ENCODE data around the gene UMODL1. TPM values are rescaled to one million over a fixed set of nuclear protein-coding genes. Genes with fewer than 3 reads are reported as not detected.

UMODL1 gene
- total RNA-seq, 1 experiment from 2014 or later, result not detected

GRCh38 chr21:42153046-42153686, 82.0 kb downstream of the UMODL1 start:
- in situ Hi-C loops (cut with HindIII; ENCODE audit: low sequenced_read_pairs), result no loop called here
- DNase-seq (ENCODE audit: low spot score), result no peak

DNA sequence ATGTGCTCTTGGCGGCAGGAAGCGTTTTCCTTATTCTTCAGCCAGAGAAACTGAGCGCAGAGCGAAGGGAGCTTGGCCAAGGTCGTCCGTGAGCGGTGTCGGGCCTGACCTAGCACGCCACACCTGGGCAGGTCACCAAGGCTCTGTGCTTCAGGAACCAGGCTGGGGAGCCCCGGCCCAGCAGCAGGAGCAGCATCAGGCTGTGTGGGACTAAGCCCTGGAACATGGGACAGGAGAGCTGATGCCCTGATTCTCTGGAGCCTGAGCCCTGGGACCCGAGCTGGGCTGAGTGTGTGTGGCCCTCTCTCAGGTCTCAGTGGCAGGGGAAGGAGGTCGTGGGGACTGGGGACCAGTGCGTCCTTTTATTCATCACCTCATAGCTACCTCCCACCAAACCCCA, 82.6 kb downstream of the UMODL1 start:
- no peak for DNase-seq (ENCODE audit: low spot score)
- in situ Hi-C loops (cut with HindIII; ENCODE audit: low sequenced_read_pairs), result no loop called here

- in situ Hi-C loops (cut with HindIII; ENCODE audit: low sequenced_read_pairs), result no loop called here
- DNase-seq (ENCODE audit: low spot score), result no peak
These were observed 83.3 kb downstream of the UMODL1 start for GRCh38 chr21:42154237-42155044.

DNA sequence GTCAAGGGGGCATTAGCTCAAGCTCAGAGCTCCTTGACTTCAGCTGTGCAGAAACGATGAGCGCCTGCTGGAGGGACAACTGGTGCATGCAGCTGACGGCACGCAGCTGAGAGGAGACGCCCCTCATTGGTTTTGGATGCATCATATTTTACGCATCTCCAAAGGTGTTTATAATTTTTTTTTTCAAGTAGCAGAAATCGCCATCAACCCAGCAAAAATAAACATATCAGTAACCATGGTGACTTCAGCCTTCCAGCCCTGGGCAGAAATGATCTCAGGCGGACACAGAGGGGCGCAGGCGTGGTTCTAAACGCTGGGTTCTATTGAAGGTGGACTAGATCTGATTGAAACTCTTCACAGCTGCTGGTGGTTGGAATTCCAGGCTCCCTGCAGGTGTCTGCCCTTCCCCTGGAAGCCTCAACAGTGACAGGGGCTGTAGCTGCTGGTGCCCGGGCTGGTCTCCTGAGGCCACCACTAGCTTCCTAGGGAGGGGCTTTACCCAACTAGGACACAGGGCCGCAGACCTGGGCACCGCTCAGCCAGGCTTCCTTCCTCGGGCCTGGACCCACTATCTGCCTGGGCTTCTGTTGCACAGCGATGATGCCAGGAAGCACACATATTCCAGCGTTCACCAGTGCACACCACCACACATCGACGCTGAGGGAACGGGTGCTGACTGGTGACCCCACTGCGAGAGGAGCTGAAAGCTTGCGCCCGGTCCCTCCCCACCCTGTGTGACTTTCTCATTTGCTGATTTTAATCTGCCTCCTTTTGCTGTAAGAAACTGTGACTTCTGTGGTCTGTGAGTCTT, 84.1 kb downstream of the UMODL1 start:
- in situ Hi-C loops (cut with HindIII; ENCODE audit: low sequenced_read_pairs), result no loop called here
- no peak for DNase-seq (ENCODE audit: low spot score)

DNA sequence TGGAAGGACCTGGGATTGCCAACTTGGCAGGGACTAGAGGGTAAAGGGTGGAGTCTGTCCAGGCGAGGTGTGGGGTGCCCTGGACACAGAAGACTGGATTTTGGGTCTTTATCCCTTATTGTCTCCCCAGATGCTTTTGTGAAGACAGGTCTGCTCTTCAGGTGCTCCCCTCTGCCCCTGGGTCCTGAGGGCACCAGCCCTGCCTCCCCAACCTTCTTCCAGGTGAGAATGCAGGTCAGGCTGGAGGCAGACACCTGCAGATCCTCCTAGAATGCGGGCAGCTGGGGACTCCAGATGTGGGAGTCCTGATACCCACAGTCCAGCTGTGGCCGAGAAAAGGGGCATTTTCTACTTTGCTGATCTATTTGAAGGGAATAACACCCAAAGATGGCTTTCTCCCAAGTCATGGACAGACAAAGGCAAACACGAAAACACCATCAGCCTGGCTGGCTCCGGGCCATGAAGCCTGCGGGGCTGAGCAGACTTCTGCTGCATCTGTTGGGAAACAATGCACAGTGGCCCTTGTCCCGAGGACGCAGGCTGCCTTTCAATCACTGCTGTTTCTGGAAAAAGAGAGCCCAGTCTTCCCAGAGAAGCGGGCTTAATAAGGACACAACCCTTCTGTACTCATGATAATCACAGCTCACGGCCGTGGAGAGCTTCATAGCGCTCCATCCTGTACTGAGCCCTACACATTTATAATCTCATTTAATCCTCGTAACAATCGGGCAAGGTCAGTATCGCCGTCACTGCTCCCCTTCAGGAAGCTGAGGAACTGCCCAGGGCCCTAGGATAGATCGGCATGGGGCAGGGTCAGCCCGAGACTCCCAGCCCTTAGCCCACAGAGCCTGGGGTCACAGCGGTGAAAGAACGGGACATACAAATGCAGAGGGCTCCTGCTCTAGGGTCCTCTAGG, 85.8 kb downstream of the UMODL1 start:
- in situ Hi-C loops (cut with HindIII; ENCODE audit: low sequenced_read_pairs), result no loop called here
- peak; percentile 23 for DNase-seq (ENCODE audit: low spot score)

- in situ Hi-C loops (cut with HindIII; ENCODE audit: low sequenced_read_pairs), result no loop called here
- DNase-seq (ENCODE audit: low spot score), result no peak
These were observed 86.6 kb downstream of the UMODL1 start for GRCh38 chr21:42157606-42158310.

GRCh38 chr21:42158846-42159245, 87.7 kb downstream of the UMODL1 start:
- in situ Hi-C loops (cut with HindIII; ENCODE audit: low sequenced_read_pairs), result no loop called here

GRCh38 chr21:42159560-42160110, 88.5 kb downstream of the UMODL1 start:
- no peak for DNase-seq (ENCODE audit: low spot score)
- in situ Hi-C loops (cut with HindIII; ENCODE audit: low sequenced_read_pairs), result no loop called here

More at GRCh38 chr21:42158846-42159245, 87.7 kb downstream of the UMODL1 start:
- DNase-seq (ENCODE audit: low spot score), result no peak

- no peak for DNase-seq (ENCODE audit: low spot score)
- in situ Hi-C loops (cut with HindIII; ENCODE audit: low sequenced_read_pairs), result no loop called here
These were observed 89.1 kb downstream of the UMODL1 start for GRCh38 chr21:42160111-42160721.

DNA sequence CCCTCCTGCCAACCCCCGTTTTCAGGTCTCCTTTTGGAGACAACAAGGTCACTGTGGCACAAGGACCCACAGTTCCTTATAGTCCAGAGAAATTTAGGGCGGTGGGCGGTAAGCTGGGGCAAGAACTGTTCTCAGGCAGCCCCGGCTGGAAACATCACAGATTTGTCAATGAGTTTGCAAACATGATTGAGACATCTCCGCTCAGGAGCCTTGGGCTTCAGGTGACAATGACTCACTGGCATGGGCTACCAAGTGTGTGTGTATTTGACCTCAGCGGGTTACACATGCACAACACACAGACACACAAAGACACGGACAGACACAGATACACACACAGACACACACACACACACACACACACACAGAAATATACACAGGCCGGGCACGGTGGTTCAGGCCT, 89.6 kb downstream of the UMODL1 start:
- in situ Hi-C loops (cut with HindIII; ENCODE audit: low sequenced_read_pairs), result no loop called here
- DNase-seq (ENCODE audit: low spot score), result no peak

GRCh38 chr21:42161401-42161955, 90.4 kb downstream of the UMODL1 start:
- no peak for DNase-seq (ENCODE audit: low spot score)
- in situ Hi-C loops (cut with HindIII; ENCODE audit: low sequenced_read_pairs), result no loop called here

DNA sequence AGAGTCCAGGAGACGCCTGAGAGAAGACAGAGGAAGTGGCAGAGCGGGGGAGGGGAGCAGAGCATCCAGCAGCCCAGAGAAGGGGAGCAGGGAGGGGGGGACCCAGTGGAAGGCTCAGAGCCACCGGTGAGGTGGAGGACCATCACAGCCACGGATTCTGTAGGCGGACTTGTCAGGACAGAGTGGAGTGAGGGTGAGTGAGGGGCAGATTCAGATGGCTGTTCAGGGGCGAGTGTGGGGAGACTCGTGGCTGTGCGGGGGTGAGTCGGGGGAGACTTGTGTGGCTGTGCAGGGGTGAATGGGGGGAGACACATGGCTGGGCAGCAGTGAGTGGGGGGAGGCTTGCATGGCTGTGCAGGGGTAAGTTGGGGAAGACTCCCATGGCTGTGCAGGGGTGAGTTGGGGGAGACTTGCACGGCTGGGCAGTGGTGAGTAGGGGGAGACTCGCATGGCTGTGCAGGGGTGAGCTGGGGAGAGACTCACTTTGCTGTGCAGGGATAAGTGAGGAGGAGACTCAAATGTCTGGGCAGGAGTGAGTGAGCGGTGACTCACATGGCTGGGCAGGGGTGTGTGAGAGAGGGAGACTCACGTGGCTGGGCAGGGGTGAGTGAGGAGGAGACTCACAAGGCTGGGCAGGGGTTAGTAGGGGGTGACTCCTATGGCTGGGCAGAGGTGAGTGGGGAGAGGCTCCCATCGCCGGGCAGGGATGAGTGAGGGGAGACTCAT, 91.0 kb downstream of the UMODL1 start:
- no peak for DNase-seq (ENCODE audit: low spot score)
- in situ Hi-C loops (cut with HindIII; ENCODE audit: low sequenced_read_pairs), result no loop called here

DNA sequence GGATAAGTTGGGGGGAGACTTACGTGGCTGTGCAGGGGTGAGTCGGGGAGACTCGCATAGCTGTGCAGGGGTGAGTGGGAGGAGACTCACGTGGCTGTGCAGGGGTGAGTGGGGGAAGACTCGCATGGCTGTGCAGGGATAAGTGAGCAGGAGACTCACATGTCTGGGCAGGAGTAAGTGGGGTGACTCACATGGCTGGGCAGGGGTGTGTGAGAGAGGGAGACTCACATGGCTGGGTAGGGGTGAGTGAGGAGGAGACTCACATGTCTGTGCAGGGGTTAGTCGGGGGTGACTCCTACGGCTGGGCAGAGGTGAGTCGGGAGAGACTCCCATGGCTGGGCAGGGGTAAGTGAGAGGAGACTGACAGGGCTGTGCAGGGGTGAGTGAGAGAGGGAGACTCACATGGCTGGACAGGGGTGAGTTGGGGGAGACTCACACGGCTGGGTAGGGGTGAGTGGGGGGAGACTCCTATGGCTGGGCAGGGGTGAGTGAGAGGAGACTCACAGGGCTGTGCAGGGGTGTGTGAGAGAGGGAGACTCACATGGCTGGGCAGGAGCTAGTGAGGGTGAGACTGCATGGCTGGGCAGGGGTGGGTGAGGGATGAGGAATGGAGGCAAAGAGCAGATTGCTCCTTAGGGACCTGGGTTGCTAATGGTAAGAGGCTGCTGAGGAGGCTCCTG, 91.9 kb downstream of the UMODL1 start:
- in situ Hi-C loops (cut with HindIII; ENCODE audit: low sequenced_read_pairs), result no loop called here

DNA sequence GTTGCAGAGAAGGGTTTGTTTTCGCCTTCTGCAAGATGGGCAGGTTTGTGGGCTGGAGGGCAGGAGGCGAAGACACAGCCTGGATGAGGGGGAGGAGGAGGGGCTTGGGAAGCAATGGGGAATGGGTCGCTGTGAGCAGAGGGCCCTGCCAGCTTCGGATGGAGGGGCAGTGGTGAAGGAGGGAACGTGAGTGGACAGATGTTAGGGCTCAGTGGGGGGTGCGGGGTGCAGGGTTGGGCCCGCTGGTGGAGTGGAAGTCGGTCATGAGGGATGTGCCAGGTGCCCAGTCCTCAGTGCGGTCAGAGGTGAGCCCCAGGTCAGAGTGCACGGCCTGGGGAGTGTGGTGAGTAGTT, 92.4 kb downstream of the UMODL1 start:
- DNase-seq (ENCODE audit: low spot score), result no peak
- in situ Hi-C loops (cut with HindIII; ENCODE audit: low sequenced_read_pairs), result no loop called here

More for the DNA sequence above, 91.9 kb downstream of the UMODL1 start:
- no peak for DNase-seq (ENCODE audit: low spot score)

- peak; percentile 33 for DNase-seq (ENCODE audit: low spot score)
- in situ Hi-C loops (cut with HindIII; ENCODE audit: low sequenced_read_pairs), result no loop called here
These were observed 93.1 kb downstream of the UMODL1 start for GRCh38 chr21:42164064-42164789.

- no peak for DNase-seq (ENCODE audit: low spot score)
- in situ Hi-C loops (cut with HindIII; ENCODE audit: low sequenced_read_pairs), result no loop called here
These were observed 93.7 kb downstream of the UMODL1 start for GRCh38 chr21:42164818-42165217.
